ENCODE data around the gene COL5A1. TPM values are rescaled to one million over a fixed set of nuclear protein-coding genes. Genes with fewer than 3 reads are reported as not detected.

Gene COL5A1
- polyA plus RNA-seq, 3 donors: 0.01 TPM; not detected in 2

GRCh38 chr9:134781591-134782302, 140.1 kb downstream of the COL5A1 start:
- no peaks in the 10 kb centered on the region for H3K36me3 Mint-ChIP-seq

More at GRCh38 chr9:134781591-134782302, 140.1 kb downstream of the COL5A1 start:
- H3K27me3 Mint-ChIP-seq (ENCODE audit: low read depth in 3 of 3): peaks cover 12 to 38% (median 12%) of the 10 kb centered on the region in 3 donors
- H3K9me3 Mint-ChIP-seq: no peaks in the 10 kb centered on the region
- Histone ChIP-seq H3K4me3 (replicated peaks in 1 of 3; ENCODE audit: low read depth in 2 of 3, low read length in 3 of 3) (no peak overlapping the region), H3K4me1 (ENCODE audit: control insufficient read depth in 1 of 2, insufficient read depth in 2 of 2, low read length in 2 of 2) (no peaks in the 10 kb centered on the region), H3K27me3 (ENCODE audit: control insufficient read depth in 2 of 2, insufficient read depth in 2 of 2, low read length in 2 of 2) (peaks cover 0 to 10% of the 10 kb centered on the region in 2 donors), H3K79me2 (ENCODE audit: insufficient read depth, low read length) (no peaks in the 10 kb centered on the region), H4K20me1 (ENCODE audit: insufficient read depth, low read length) (no peaks in the 10 kb centered on the region), H2AFZ (ENCODE audit: insufficient read depth, low read depth, low read length, poor library complexity, severe bottlenecking) (no peak overlapping the region), H3K36me3 (replicated peaks in 1 of 2; ENCODE audit: control insufficient read depth in 1 of 2, insufficient read depth in 2 of 2, low read length in 2 of 2) (no peaks in the 10 kb centered on the region), H3K9me3 (replicated peaks in 1 of 2; ENCODE audit: control insufficient read depth in 1 of 2, insufficient read depth in 1 of 2, low read length in 2 of 2) (no peaks in the 10 kb centered on the region), H3K27ac (ENCODE audit: low read depth in 1 of 2, low read length in 2 of 2) (no peak overlapping the region), H3K4me2 (replicated peaks; ENCODE audit: extremely low read depth, low read length, poor library complexity, severe bottlenecking) (no peak overlapping the region), H3K9ac (ENCODE audit: insufficient read depth, low read length, poor library complexity, severe bottlenecking) (no peak overlapping the region)
- no peak overlapping the region for H3K4me3 Mint-ChIP-seq
- 76% methylated on average over 27 of the region's 28 CpGs for WGBS (ENCODE audit: insufficient coverage)
- DNase-seq: no peak
- H3K4me1 Mint-ChIP-seq: no peaks in the 10 kb centered on the region
- intact Hi-C loops (cut with micrococcal nuclease): no loop called here
- H3K27ac Mint-ChIP-seq: peak overlapping the region in 1 of 7 donors; percentile 41
- peak; percentile 22 for TF ChIP-seq CTCF (IDR thresholded peaks at IDR 0.05)

Data from CD14-positive monocyte (primary cell).